ENCODE data around the gene TEX54. TPM values are rescaled to one million over a fixed set of nuclear protein-coding genes. Genes with fewer than 3 reads are reported as not detected.
A peak's percentile ranks its signal among the peaks of the same experiment; 100 is the strongest.

The TEX54 gene
- total and polyA plus RNA-seq, 2 of the 4 experiments (the other 2 are of a cell fraction), result not detected

- no peak for TF ChIP-seq ELK1 (IDR thresholded peaks at IDR 0.05; ENCODE audit: borderline replicate concordance, low read depth, low read length)
Measured at GRCh38 chr11:62831520-62832335, 913 bp downstream of the TEX54 start, which contains the start of gene STX5 (continued).

DNA sequence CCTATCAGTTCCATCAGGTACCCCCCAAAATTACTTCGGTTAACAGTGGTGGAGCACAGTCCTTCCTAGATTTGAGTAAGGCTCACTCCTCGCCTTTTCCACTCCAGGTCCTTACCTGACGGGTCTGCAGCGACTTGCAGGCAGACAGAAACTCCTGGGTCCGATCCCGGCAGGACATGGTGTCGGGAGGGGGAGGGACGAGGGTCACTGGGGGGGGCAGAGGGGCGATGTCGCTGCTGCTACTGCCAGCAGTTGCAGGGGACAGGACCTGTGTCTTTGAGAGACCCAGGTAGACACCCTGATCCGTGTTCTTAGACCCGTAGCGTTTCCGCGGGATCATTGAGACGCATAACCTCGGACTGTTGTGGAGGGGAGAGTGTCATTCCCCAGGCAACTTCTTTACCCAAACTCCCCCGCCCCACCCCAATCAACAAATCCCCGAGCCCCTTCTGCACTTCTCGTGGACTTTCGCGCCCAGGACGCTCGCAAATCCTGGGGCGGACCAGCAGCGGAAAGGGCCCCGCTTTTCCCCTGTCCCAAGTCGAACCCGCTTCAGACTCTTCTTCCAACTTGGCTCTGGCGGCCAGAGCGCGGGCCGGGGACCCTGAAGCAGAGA is 1.6 kb downstream of the TEX54 start:
- H3K4me3 ChIP-seq (ENCODE audit: insufficient read depth, low read depth, low read length), result peak overlapping the region; percentile 77
- no peak for DNase-seq
- H3K9ac ChIP-seq (ENCODE audit: low read depth, low read length), result peak overlapping the region; percentile 82
- peak overlapping the region; percentile 47; the same call in 1 of the 2 replicates for H3K56ac ChIP-seq (ENCODE audit: extremely low read depth, insufficient read depth, low read length)
- in situ Hi-C loops (cut with MboI; ENCODE audit: low sequenced_read_pairs) (no loop called here), dilution Hi-C loops (cut with HindIII; ENCODE audit: low sequenced_read_pairs, unreplicated experiment) (no loop called here), intact Hi-C loops (cut with micrococcal nuclease) (no loop called here)
- no TSS peak for BruUV-seq (replicated peaks)
- peaks cover 4% of the 10 kb centered on the region; the same call in 1 of the 2 replicates for H3K9me1 ChIP-seq (ENCODE audit: insufficient read depth, low read length)
- no peaks in the 10 kb centered on the region for H3K27me3 ChIP-seq (ENCODE audit: control insufficient read depth, insufficient read depth, low read length)
- WGBS, 2 experiments (ENCODE audit: extremely low coverage in 2 of 2, insufficient read length in 1 of 2), result 0% methylated on average over 6 of the region's 33 CpGs; no CpG with 5 or more reads in 1 of the 2 experiments
- peak overlapping the region; percentile 98 for H3K4me2 ChIP-seq (ENCODE audit: low read depth, low read length)
- peaks cover 37% of the 10 kb centered on the region for H3K36me3 ChIP-seq (ENCODE audit: control insufficient read depth, insufficient read depth, low read length)
- peak overlapping the region; percentile 82 for H3K23ac ChIP-seq (ENCODE audit: low read depth, low read length)
- no peak overlapping the region for H2BK15ac ChIP-seq (ENCODE audit: low read depth, low read length)
- peak overlapping the region in 1 of 2 experiments; percentile 57; a peak in 1 of 4 replicates for H4K8ac ChIP-seq (ENCODE audit: low read depth in 2 of 2, low read length in 2 of 2)
- ChIA-PET CTCF (no interaction called here), POLR2A (ENCODE audit: unreplicated experiment) (interaction anchor here (1.8 kb wide), 1 partner anchor 10 kb away, joined by 16 read pairs; no protein-coding TSS in a partner anchor)
- no peaks in the 10 kb centered on the region for H3K9me3 ChIP-seq (ENCODE audit: control insufficient read depth, insufficient read depth, low read length)
- peak overlapping the region; percentile 99 for H2AFZ ChIP-seq (replicated peaks; ENCODE audit: low read length, poor library complexity)
- H3K4me1 ChIP-seq (ENCODE audit: control insufficient read depth, insufficient read depth, low read length), result peaks cover 12% of the 10 kb centered on the region
- peaks cover 38% of the 10 kb centered on the region; the same call in 1 of the 2 replicates for H4K20me1 ChIP-seq (ENCODE audit: insufficient read depth, low read length)
- H4K91ac ChIP-seq (ENCODE audit: insufficient read depth, low read depth, low read length), result no peak overlapping the region; the same call in 1 of the 2 replicates
- ATAC-seq (ENCODE audit: low read depth), result peak; percentile 1; the same call in 1 of the 2 replicates
- no peak overlapping the region for H2BK120ac ChIP-seq (ENCODE audit: low read depth, low read length)
- peak overlapping the region; percentile 67 for H2AK5ac ChIP-seq (ENCODE audit: low read depth, low read length)
- peaks cover 20 to 78% of the 10 kb centered on the region in 2 experiments; a peak in 3 of 4 replicates for H3K79me1 ChIP-seq (ENCODE audit: low read depth in 1 of 2, low read length in 2 of 2)
- peak overlapping the region; percentile 68; the same call in 1 of the 2 replicates for H3K14ac ChIP-seq (replicated peaks; ENCODE audit: low read depth, low read length)
- no peak overlapping the region for H2BK20ac ChIP-seq (ENCODE audit: low read depth, low read length)
- H3K18ac ChIP-seq (ENCODE audit: low read depth, low read length), result no peak overlapping the region
- peak overlapping the region; percentile 87 for H3K27ac ChIP-seq (ENCODE audit: insufficient read depth, low read length)
- H2BK5ac ChIP-seq (ENCODE audit: low read depth, low read length, poor library complexity, severe bottlenecking), result peak overlapping the region; percentile 64
- H2AK9ac ChIP-seq (replicated peaks; ENCODE audit: low read depth, low read length, poor library complexity), result peak overlapping the region; percentile 92
- H3K4ac ChIP-seq (ENCODE audit: low read depth, low read length), result peak overlapping the region; percentile 55
- no peak overlapping the region for H4K5ac ChIP-seq (ENCODE audit: low read depth, low read length)
- no peak for TF ChIP-seq SMC3 (IDR thresholded peaks at IDR 0.05; ENCODE audit: low read depth, low read length)
- TF ChIP-seq CHD1 (IDR thresholded peaks at IDR 0.05; ENCODE audit: low read depth, low read length), result no peak
- no peak for TF ChIP-seq RAD21 (IDR thresholded peaks at IDR 0.05; ENCODE audit: low read length)
- no peak for TF ChIP-seq RCOR1 (IDR thresholded peaks at IDR 0.05; ENCODE audit: insufficient replicate concordance, low read length)
- TF ChIP-seq, protein P1, sequence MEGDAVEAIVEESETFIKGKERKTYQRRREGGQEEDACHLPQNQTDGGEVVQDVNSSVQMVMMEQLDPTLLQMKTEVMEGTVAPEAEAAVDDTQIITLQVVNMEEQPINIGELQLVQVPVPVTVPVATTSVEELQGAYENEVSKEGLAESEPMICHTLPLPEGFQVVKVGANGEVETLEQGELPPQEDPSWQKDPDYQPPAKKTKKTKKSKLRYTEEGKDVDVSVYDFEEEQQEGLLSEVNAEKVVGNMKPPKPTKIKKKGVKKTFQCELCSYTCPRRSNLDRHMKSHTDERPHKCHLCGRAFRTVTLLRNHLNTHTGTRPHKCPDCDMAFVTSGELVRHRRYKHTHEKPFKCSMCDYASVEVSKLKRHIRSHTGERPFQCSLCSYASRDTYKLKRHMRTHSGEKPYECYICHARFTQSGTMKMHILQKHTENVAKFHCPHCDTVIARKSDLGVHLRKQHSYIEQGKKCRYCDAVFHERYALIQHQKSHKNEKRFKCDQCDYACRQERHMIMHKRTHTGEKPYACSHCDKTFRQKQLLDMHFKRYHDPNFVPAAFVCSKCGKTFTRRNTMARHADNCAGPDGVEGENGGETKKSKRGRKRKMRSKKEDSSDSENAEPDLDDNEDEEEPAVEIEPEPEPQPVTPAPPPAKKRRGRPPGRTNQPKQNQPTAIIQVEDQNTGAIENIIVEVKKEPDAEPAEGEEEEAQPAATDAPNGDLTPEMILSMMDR (conservative IDR thresholded peaks at IDR 0.05; ENCODE audit: low read depth, low read length), result no peak
- no peak for TF ChIP-seq MAFK (IDR thresholded peaks at IDR 0.05; ENCODE audit: low read depth, low read length)
- TF ChIP-seq, protein P2, sequence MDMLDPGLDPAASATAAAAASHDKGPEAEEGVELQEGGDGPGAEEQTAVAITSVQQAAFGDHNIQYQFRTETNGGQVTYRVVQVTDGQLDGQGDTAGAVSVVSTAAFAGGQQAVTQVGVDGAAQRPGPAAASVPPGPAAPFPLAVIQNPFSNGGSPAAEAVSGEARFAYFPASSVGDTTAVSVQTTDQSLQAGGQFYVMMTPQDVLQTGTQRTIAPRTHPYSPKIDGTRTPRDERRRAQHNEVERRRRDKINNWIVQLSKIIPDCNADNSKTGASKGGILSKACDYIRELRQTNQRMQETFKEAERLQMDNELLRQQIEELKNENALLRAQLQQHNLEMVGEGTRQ (IDR thresholded peaks at IDR 0.05; ENCODE audit: low read depth, low read length), result no peak
- no peak for TF ChIP-seq BHLHE40 (IDR thresholded peaks at IDR 0.05; ENCODE audit: low read depth, low read length)
- no peak for TF ChIP-seq NFE2L2 (IDR thresholded peaks at IDR 0.05; ENCODE audit: low read depth, low read length)
